WI38 (cell line): ENCODE measurements around the gene PHF13.

Experiments
- H3K4me3 ChIP-seq: 2 replicates; pipeline ENCODE4 v1.5.1; 2011; ENCODE audit warnings: low read depth, mild to moderate bottlenecking, control low read depth, low read length
- TF ChIP-seq, protein P1 (sequence below): IDR thresholded peaks from 2 replicates; pipeline ENCODE4 v1.5.1; 2012; ENCODE audit warnings: low read depth, mild to moderate bottlenecking, control low read depth, low read length

PHF13 gene

DNA sequence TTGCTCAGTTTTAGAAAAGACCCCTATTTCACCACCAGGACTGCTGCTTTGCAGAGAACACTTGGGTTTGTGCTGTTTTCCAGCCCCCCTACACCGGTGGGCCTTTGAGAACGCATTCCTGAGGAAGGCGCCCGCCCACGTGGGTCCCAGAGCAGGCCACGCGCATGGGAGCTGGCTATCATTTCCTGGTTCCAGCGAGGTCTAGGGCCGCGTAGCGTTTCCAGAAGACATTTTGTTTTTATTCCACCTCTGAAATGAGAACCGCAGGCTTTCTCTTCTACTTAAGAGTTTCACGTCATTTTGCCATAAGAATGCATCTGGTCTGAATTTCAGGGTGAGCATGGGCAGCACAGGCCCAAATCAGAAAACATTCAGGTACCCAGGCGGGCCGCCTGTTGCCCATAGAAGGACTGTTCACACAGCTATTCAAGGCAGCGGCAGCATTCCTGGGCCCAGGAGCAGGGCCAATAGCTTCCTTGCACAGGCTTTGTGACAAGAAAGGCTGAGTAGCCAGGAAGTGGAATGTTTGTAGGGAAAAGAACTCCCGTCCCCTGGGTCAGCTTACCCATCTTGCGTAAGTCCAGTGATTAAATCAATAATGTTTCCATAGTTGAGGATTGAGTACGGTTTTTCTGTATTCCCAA lies 9.5 kb upstream of the PHF13 start:
- H3K4me3 ChIP-seq, result peak overlapping the region; percentile 57

DNA sequence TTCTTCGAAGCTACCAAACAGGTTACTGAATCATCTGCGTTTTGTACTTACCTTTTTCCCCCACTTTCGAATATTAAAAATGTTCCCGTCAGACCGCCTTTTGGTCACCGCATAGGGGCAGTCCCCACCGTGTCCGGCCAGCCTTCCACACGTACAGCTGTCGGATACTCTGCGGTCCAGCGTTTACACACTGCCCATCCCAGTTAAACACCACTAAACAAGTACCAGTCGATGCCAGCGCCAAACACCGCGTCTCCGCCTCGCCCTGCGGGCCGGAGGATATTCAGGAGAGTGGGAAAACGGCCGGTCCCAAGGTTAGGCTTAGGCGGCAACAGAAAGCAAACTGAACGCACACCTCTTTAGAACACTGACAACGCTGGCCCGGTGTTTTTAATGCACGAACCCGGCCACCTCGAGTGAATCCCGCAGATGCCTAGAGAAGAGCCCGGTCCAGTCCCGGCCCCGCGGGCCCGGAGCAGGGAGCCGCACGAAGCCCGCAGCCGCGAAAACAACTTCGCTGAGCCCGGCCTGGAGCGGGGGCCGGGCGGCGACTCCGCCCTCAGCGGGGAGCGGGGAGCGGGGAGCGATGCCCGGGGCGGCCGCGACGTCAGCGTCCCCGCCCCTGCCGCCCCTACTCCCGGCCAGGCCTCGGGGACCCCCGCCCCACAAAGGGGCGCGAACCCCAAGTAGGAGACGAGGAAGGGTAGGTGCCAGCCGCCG lies 730 bp upstream of the PHF13 start:
- H3K4me3 ChIP-seq, result peak overlapping the region; percentile 85
- TF ChIP-seq, protein P1, sequence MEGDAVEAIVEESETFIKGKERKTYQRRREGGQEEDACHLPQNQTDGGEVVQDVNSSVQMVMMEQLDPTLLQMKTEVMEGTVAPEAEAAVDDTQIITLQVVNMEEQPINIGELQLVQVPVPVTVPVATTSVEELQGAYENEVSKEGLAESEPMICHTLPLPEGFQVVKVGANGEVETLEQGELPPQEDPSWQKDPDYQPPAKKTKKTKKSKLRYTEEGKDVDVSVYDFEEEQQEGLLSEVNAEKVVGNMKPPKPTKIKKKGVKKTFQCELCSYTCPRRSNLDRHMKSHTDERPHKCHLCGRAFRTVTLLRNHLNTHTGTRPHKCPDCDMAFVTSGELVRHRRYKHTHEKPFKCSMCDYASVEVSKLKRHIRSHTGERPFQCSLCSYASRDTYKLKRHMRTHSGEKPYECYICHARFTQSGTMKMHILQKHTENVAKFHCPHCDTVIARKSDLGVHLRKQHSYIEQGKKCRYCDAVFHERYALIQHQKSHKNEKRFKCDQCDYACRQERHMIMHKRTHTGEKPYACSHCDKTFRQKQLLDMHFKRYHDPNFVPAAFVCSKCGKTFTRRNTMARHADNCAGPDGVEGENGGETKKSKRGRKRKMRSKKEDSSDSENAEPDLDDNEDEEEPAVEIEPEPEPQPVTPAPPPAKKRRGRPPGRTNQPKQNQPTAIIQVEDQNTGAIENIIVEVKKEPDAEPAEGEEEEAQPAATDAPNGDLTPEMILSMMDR, result no peak

More for the DNA sequence above, 9.5 kb upstream of the PHF13 start:
- TF ChIP-seq, protein P1, result no peak

DNA sequence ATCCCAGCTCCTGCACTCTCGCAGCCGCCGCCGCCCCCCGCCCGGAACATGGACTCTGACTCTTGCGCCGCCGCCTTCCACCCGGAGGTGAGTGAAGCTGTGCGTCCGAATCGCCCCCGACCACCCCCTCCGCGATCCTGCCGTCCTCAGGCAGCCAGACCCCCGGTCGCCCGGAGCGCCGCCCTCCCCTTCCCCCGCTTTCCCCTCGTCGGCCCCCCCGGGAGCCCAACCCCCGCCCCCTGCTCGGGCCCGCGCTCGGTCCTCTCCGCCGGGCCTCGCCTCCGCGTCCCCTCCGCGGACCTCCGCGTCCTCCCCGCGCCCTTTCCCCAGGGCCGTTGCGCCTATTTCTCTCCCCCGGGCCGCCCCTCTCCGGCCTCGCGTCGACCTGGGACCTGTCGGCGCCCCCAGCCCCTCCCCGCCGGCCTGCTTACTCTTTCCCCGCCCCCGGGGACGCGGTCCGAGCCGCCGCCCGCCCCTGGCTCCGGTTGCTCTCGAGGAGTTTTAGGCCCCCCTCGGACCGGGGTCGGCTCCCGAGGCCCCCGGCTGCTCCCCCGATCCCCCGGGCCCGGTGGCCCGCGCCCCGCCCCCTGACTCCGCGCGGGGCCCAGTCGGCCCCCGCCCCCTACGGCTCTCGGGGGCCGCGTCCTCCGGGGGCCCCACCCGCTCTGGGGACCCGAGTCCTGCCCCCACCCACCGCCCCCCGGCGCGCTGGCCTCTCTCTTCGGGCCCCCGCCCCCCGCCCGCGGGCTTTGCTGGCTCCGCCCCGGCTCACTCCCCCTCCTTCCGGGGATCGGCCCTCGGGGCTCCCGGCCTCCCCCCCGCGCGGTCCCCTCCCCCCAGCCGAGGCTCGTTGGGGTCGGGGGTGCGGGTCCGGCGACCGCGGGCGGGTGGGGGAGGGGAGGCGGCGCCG lies 743 bp downstream of the PHF13 start:
- TF ChIP-seq, protein P1, result no peak
- peak overlapping the region; percentile 77 for H3K4me3 ChIP-seq

DNA sequence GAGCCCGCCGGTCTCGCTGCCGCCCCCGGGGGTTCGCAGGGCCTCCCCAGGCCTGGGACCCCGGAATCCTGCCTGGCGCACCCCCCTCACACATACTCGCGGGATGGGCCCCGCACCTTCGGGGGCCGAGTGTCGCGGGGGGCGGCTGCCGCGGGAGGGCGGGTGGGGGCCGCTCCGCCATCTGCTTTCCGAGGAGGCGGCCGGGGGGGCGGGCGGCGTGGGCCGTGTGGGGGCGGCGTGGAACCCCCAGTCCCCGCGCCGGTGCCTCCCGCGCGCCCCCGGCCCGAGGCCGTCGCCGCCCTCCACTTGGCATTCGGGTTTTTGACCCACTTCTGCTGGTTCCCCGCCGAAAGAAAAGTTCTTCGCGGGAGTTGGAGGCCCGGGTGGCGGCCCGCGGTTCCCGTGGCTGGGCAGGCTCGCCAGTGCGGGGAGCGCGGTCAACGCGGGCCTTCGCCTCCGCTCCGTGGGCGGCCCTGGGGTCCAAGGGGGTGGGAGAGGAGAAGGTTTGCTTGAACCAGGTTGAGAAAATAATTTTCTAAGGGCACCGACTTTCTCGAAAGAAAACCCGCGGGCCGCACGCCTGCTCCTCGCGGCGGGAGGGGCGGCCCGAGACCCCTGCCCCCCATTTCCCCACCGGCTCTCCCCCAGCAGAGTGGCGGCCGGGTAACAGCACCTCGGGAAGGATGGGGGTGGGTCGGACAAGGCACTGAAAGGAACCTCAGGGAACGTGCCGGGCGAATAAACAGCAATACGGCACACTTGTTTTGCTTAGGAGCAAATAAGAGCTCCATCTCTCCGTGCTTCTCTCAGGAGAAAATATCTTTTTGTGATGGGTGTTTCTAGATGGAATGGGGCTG lies 1.6 kb downstream of the PHF13 start:
- TF ChIP-seq, protein P1, result no peak
- peak overlapping the region; percentile 77 for H3K4me3 ChIP-seq

DNA sequence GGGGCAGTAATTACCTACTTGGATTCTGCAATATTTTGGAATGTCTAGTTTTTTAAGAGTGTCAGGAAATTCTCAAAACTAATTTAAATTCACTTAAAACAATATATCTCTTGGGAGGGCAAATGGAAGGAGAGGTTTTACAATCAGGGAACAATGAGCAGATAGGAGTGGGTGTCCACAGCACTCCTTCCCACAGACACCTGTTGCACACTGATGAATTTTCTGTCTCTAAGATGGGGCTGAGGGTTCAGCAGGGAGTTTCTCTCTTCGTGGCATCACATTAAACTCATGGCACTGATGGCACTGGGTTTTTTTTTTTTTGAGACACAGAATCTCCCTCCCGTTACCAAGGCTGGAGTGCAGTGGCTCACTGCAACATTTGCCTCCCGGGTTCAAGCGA lies 5.5 kb downstream of the PHF13 start:
- TF ChIP-seq, protein P1, result no peak
- no peak overlapping the region for H3K4me3 ChIP-seq

DNA sequence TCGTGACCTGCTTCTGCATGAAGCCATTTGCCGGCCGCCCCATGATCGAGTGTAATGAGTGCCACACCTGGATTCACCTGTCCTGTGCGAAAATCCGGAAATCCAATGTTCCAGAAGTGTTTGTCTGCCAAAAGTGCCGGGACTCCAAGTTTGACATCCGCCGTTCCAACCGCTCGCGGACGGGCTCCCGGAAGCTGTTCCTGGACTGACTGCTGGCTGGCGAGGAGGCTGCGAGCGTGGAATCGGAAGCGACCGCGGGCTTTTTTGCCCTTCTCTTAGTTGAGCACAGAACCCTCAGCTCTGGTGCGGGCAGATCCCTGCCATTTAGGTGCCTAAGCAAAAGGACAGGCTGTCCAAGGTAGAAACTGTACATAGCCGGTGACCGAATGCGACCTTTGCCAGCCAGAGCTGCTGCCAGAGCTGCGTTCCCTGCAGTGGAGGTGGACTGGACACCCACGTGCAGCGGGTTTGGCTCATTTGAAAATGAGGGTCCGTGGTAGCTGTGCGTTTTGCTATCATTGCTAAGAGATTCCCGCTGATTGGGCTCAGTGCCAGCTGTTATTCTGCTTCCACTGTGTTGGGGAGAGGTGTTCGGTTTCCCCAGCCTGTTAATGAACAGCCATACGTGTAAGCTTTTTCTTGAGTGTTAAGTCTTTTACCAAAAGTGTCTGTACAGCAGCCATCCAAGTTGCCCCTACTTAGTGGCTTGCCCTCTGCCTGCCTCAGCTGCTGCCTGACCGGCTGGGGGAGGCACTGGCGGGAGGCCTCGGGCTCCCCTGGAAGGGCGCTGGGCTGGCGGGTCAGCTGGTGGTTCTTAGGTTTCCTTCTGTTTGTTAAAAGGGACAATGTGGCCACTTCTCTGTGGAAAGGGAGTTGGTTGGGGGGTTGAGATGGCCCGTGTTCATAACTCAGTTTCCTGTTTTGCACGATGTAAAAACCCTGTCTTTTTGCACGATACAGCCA lies 8.2 kb downstream of the PHF13 start:
- TF ChIP-seq, protein P1, result no peak
- no peak overlapping the region for H3K4me3 ChIP-seq
